ENCODE data around the gene ICE2. TPM values are rescaled to one million over a fixed set of nuclear protein-coding genes. Genes with fewer than 3 reads are reported as not detected.
A peak's percentile ranks its signal among the peaks of the same experiment; 100 is the strongest.

Gene ICE2
- total RNA-seq, 3 donors from 2014 or later = 31.5 to 47.5 (median 36.3) TPM

GRCh38 chr15:60480149-60480548 is 1.2 kb upstream of the ICE2 start:
- peaks cover 11% of the 10 kb centered on the region for H3K4me1 ChIP-seq (ENCODE audit: low read depth)
- no peak for TF ChIP-seq CTCF (IDR thresholded peaks at IDR 0.05)
- no peak overlapping the region for H3K4me3 ChIP-seq
- ATAC-seq (no peak), DNase-seq (no peak)
- no peaks in the 10 kb centered on the region for H3K36me3 ChIP-seq (ENCODE audit: low read depth)
- H3K9me3 ChIP-seq = no peaks in the 10 kb centered on the region
- intact Hi-C loops (cut with DNase I, micrococcal nuclease) = no loop called here

GRCh38 chr15:60479361-60480110 is 594 bp upstream of the ICE2 start:
- TF ChIP-seq CTCF (IDR thresholded peaks at IDR 0.05) = no peak
- Histone ChIP-seq H3K4me3 (peak overlapping the region; percentile 73), H3K36me3 (ENCODE audit: low read depth) (no peaks in the 10 kb centered on the region), H3K4me1 (ENCODE audit: low read depth) (peaks cover 11% of the 10 kb centered on the region), H3K9me3 (no peaks in the 10 kb centered on the region)
- DNase-seq (peak in 1 of 3 donors; percentile 39), ATAC-seq (peak; percentile 46)
- intact Hi-C loops (cut with DNase I, micrococcal nuclease) = no loop called here

DNA sequence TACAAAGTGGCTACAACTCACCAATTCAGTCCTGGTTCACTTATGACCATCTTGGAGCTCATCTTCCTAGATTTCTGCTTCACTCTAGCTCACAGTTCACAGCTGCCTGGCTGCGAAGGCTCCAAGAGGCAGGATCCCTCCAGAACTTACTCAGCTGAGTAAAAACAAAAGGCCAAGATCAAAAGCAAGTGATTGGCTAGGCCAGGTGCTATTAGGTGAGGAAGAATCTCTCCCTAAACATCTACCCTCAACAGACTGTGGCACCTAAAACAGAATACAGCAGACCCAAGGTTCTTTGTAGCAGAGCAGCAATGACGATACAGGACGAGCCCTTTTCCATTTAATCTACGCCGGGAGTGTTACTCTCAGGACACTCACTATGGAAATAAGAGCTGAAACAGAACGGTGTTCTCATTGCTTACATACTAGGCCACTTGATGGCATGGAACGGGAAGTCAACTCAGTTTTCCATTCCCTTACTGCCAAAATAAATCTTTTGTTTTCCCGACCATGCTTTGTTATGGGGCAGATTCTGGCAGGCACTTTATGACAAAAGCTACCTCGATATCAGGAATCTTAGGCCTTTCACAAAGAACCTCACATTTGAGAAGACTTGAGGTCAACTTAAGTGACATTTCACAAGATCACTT is 901 bp downstream of the ICE2 start:
- DNase-seq (peak in 1 of 3 donors; percentile 11), ATAC-seq (peak; percentile 10)
- H3K4me3 ChIP-seq = peak overlapping the region; percentile 73
- TF ChIP-seq CTCF (IDR thresholded peaks at IDR 0.05) = no peak
- intact Hi-C loops (cut with DNase I, micrococcal nuclease) = no loop called here
- no peaks in the 10 kb centered on the region for H3K36me3 ChIP-seq (ENCODE audit: low read depth)
- H3K9me3 ChIP-seq = no peaks in the 10 kb centered on the region
- H3K4me1 ChIP-seq (ENCODE audit: low read depth) = peaks cover 11% of the 10 kb centered on the region

DNA sequence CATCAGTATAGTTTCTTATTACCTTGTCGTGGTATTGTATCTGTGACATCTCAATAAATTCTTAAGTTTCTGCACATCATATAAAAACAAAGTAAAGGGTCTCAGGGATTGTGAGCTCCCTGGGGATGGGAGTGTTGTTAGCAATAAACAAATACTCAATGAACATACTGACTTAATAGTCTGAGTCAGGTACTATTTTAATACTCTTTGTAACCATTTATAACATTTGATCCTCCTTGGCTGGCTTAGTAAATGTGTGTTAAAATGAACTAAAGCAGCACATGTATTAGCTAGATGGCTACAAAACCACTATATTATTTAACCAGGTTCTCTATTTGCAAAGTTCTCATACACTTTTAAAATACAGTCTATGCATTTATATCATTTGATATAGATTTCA is 1.8 kb downstream of the ICE2 start:
- intact Hi-C loops (cut with DNase I, micrococcal nuclease) = no loop called here
- no peaks in the 10 kb centered on the region for H3K9me3 ChIP-seq
- TF ChIP-seq CTCF (IDR thresholded peaks at IDR 0.05) = no peak
- ATAC-seq (no peak), DNase-seq (no peak)
- H3K4me1 ChIP-seq (ENCODE audit: low read depth) = peaks cover 11% of the 10 kb centered on the region
- H3K36me3 ChIP-seq (ENCODE audit: low read depth) = no peaks in the 10 kb centered on the region
- H3K4me3 ChIP-seq = no peak overlapping the region

GRCh38 chr15:60476713-60477112 is 2.2 kb downstream of the ICE2 start:
- Histone ChIP-seq H3K36me3 (ENCODE audit: low read depth) (no peaks in the 10 kb centered on the region), H3K4me1 (ENCODE audit: low read depth) (peaks cover 11% of the 10 kb centered on the region), H3K4me3 (no peak overlapping the region), H3K9me3 (no peaks in the 10 kb centered on the region)
- no peak for TF ChIP-seq CTCF (IDR thresholded peaks at IDR 0.05)
- intact Hi-C loops (cut with DNase I, micrococcal nuclease) = no loop called here
- no peak for DNase-seq
- no peak for ATAC-seq

Data from mucosa of descending colon (tissue), 3 donors.